PC-9 (cell line): Measurements from ENCODE around the gene DNAI4. TPM values are rescaled to one million over a fixed set of nuclear protein-coding genes. Genes with fewer than 3 reads are reported as not detected.

Source experiments
- BruUV-seq: library from RNA; stranded (reverse); fragments of 400-500 nt; replicated peaks from 2 replicates; lab custom pipeline; 2021; lab: Mats Ljungman, UMichigan
- CTCF ChIA-PET: fragments of 300-600 bp; sonication (Branson Sonifier 250); formaldehyde crosslinking; loops from one replicate; lab custom pipeline; 2022; ENCODE audit warnings: antibody characterized with exemption; lab: Charles Lee
- POLR2A ChIA-PET: fragments of 300-600 bp; sonication (Branson Sonifier 250); formaldehyde crosslinking; loops from one replicate; lab custom pipeline; 2022; ENCODE audit warnings: antibody characterized with exemption; ENCODE audit not compliant: unreplicated experiment; lab: Charles Lee
- DNase-seq, 2 experiments: peaks; one replicate each; pipeline versions ENCODE4 v3.0.0 to v3.0.0-alpha.2; 2015 to 2022; ENCODE audit warnings: mixed read lengths in 1 of 2
- H2AFZ ChIP-seq: fragments of 200-600 bp; sonication (generic); 2 replicates; pipeline ENCODE4 v1.8.1; 2017; ENCODE audit warnings: antibody characterized with exemption
- H3F3A ChIP-seq: fragments of 200-600 bp; sonication (generic); 2 replicates; pipeline ENCODE4 v1.8.1; 2017; ENCODE audit warnings: antibody characterized with exemption, mild to moderate bottlenecking, low read depth; ENCODE audit not compliant: insufficient read depth
- H3K27ac ChIP-seq: fragments of 200-600 bp; sonication (generic); 2 replicates; pipeline ENCODE4 v1.6.1; 2016; ENCODE audit warnings: mixed run types
- H3K27me3 ChIP-seq: fragments of 200-600 bp; sonication (generic); 2 replicates; pipeline ENCODE4 v1.6.1; 2016; ENCODE audit warnings: low read depth, mixed run types; ENCODE audit not compliant: insufficient read depth
- H3K36me3 ChIP-seq: fragments of 200-600 bp; sonication (generic); 2 replicates; pipeline ENCODE4 v1.6.1; 2016; ENCODE audit warnings: low read depth, mixed run types
- H3K4me1 ChIP-seq: fragments of 200-600 bp; sonication (generic); replicated peaks from 2 replicates; pipeline ENCODE4 v1.6.1; 2016; ENCODE audit warnings: mixed run types; ENCODE audit not compliant: insufficient read depth
- H3K4me2 ChIP-seq: fragments of 200-600 bp; sonication (generic); 2 replicates; pipeline ENCODE4 v1.6.1; 2017; ENCODE audit warnings: mixed run types
- H3K4me3 ChIP-seq: fragments of 200-600 bp; sonication (generic); 2 replicates; pipeline ENCODE4 v1.6.1; 2016; ENCODE audit warnings: mixed run types
- H3K79me2 ChIP-seq: fragments of 200-600 bp; sonication (generic); 2 replicates; pipeline ENCODE4 v1.6.1; 2017; ENCODE audit warnings: low read depth, mixed run types
- H3K9me2 ChIP-seq: fragments of 200-600 bp; sonication (generic); 2 replicates; pipeline ENCODE4 v1.8.1; 2017; ENCODE audit warnings: mild to moderate bottlenecking; ENCODE audit not compliant: insufficient read depth
- H3K9me3 ChIP-seq: fragments of 200-600 bp; sonication (generic); 2 replicates; pipeline ENCODE4 v1.8.1; 2016; ENCODE audit warnings: low read depth; ENCODE audit not compliant: insufficient read depth
- H4K20me1 ChIP-seq: fragments of 200-600 bp; sonication (generic); 2 replicates; pipeline ENCODE4 v1.8.1; 2017; ENCODE audit not compliant: insufficient read depth
- EZH2 ChIP-seq: fragments of 200-600 bp; sonication (generic); IDR thresholded peaks from 2 replicates; pipeline ENCODE4 v1.8.0; 2017; ENCODE audit warnings: antibody characterized with exemption, low read depth
- intact Hi-C: fragments of 100-400 bp; cut with micrococcal nuclease; formaldehyde crosslinking; loops from one replicate; pipeline ENCODE4 v1.10.0; 2022; ENCODE audit not compliant: unreplicated experiment
- total RNA-seq: library from RNA; stranded (reverse); gene quantifications from 2 replicates; pipeline ENCODE4 v1.2.3, GENCODE V29; 2021
- TF ChIP-seq, protein P1 (sequence below): fragments of 200-600 bp; sonication (generic); conservative IDR thresholded peaks from 2 replicates; pipeline ENCODE4 v1.6.1; 2017; ENCODE audit warnings: mixed run types, antibody characterized with exemption, mild to moderate bottlenecking, moderate library complexity

DNAI4 gene
- total RNA-seq, 1 experiment from 2014 or later, result 12.6 TPM

GRCh38 chr1:66834926-66835325 lies 89.7 kb downstream of the DNAI4 start:
- Histone ChIP-seq H3F3A (no peaks in the 10 kb centered on the region), H3K27ac (no peak overlapping the region), H3K4me2 (no peak overlapping the region), H2AFZ (no peak overlapping the region), H3K9me3 (no peaks in the 10 kb centered on the region), H3K4me3 (no peak overlapping the region), H4K20me1 (no peaks in the 10 kb centered on the region), H3K4me1 (no peaks in the 10 kb centered on the region), H3K9me2 (no peaks in the 10 kb centered on the region), H3K27me3 (no peaks in the 10 kb centered on the region), H3K79me2 (no peaks in the 10 kb centered on the region), H3K36me3 (no peaks in the 10 kb centered on the region)
- TF ChIP-seq EZH2, result no peak
- TF ChIP-seq, protein P1, sequence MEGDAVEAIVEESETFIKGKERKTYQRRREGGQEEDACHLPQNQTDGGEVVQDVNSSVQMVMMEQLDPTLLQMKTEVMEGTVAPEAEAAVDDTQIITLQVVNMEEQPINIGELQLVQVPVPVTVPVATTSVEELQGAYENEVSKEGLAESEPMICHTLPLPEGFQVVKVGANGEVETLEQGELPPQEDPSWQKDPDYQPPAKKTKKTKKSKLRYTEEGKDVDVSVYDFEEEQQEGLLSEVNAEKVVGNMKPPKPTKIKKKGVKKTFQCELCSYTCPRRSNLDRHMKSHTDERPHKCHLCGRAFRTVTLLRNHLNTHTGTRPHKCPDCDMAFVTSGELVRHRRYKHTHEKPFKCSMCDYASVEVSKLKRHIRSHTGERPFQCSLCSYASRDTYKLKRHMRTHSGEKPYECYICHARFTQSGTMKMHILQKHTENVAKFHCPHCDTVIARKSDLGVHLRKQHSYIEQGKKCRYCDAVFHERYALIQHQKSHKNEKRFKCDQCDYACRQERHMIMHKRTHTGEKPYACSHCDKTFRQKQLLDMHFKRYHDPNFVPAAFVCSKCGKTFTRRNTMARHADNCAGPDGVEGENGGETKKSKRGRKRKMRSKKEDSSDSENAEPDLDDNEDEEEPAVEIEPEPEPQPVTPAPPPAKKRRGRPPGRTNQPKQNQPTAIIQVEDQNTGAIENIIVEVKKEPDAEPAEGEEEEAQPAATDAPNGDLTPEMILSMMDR, result no peak
- no peak for DNase-seq
- intact Hi-C loops, result no loop called here
- no TSS peak for BruUV-seq
- CTCF ChIA-PET, result no interaction called here
- POLR2A ChIA-PET, result no interaction called here

DNA sequence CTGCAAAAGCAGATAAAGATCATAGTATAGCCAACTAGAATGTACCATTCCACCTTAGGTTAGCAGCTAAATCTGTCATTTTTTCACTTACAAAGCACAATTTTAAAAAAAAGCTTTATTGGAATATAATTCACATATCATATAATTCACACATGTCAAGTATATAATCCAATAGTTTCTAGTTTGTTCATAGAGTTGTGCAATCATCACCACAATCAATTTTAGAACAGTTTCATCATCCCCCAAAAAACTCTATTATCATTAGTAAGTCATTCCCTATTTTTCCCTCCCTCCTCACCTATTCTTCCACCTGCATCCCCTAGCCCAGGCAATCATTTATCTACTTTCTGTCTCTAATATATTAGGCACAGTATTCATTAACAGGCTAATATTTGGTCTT lies 91.5 kb downstream of the DNAI4 start:
- Histone ChIP-seq H3K27me3 (no peaks in the 10 kb centered on the region), H4K20me1 (no peaks in the 10 kb centered on the region), H3K9me2 (no peaks in the 10 kb centered on the region), H3K9me3 (no peaks in the 10 kb centered on the region), H3K4me2 (no peak overlapping the region), H2AFZ (0 out of 2 replicates have a peak overlapping the region, but pooled peaks have one; percentile 11), H3K36me3 (no peaks in the 10 kb centered on the region), H3K4me1 (no peaks in the 10 kb centered on the region), H3K4me3 (no peak overlapping the region), H3K79me2 (no peaks in the 10 kb centered on the region), H3K27ac (no peak overlapping the region), H3F3A (no peaks in the 10 kb centered on the region)
- intact Hi-C loops, result no loop called here
- TF ChIP-seq, protein P1, result no peak
- no peak for TF ChIP-seq EZH2
- BruUV-seq, result no TSS peak
- CTCF ChIA-PET, result no interaction called here
- POLR2A ChIA-PET, result no interaction called here
- no peak for DNase-seq

DNA sequence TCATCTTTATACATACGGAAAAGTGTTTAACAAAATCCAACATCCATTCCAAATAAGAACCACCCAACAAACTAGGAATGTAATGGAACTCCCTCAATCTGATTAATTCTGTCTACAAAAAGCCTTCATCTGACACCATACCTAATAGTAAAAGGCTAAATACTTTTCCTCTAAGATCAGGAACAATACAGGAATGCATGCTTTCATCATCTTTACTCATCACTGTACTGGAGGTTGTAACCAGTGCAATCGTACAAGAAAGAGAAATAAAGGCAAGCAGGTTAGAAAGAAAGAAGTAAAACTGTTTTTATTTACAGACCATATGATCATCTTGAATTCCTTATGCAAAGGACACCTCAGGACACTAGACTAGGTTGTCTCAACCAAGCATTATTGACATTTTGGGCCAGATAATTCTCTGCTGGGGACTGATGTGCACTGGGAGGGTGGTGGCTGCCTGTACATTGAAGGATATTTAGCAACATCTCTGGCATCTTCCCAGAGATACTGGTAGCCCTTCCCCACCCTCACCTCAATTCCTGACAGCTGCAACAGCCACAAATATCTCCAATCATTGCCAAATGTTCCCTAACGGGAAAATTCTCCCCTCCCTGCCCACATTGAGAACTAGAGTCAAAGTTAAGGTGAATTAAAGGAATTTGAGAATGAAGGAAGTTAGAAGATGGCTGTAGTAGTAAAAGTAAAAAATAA lies 93.0 kb downstream of the DNAI4 start:
- Histone ChIP-seq H3K9me3 (no peaks in the 10 kb centered on the region), H3K4me2 (no peak overlapping the region), H3K27ac (no peak overlapping the region), H3K4me1 (no peaks in the 10 kb centered on the region), H4K20me1 (no peaks in the 10 kb centered on the region), H3K27me3 (no peaks in the 10 kb centered on the region), H3K4me3 (no peak overlapping the region), H2AFZ (no peak overlapping the region), H3K9me2 (no peaks in the 10 kb centered on the region), H3K36me3 (no peaks in the 10 kb centered on the region), H3K79me2 (no peaks in the 10 kb centered on the region), H3F3A (no peaks in the 10 kb centered on the region)
- CTCF ChIA-PET, result no interaction called here
- no peak for DNase-seq
- POLR2A ChIA-PET, result no interaction called here
- no peak for TF ChIP-seq EZH2
- TF ChIP-seq, protein P1, result no peak
- intact Hi-C loops, result no loop called here
- BruUV-seq, result no TSS peak
